IMR-90 (cell line): ENCODE results near the gene ACACB.

Experiments used
- BHLHE40 ChIP-seq: fragments of 150-350 bp; IDR thresholded peaks from 2 replicates; pipeline ENCODE4 v1.6.1; 2016; ENCODE audit warnings: mild to moderate bottlenecking, low read depth, low read length
- CEBPB ChIP-seq: IDR thresholded peaks from 2 replicates; pipeline ENCODE4 v1.6.1; 2012; ENCODE audit warnings: low read depth, low read length, improper control_type of control experiment
- CHD1 ChIP-seq: IDR thresholded peaks from 2 replicates; pipeline ENCODE4 v1.6.1; 2012; ENCODE audit warnings: low read depth, low read length, improper control_type of control experiment
- CTCF ChIP-seq: conservative IDR thresholded peaks from 2 replicates; pipeline ENCODE4 v1.5.1; 2012; ENCODE audit warnings: mild to moderate bottlenecking, low read depth, low read length, improper control_type of control experiment
- ELK1 ChIP-seq: fragments of 150-350 bp; IDR thresholded peaks from 2 replicates; pipeline ENCODE4 v1.6.1; 2016; ENCODE audit warnings: low read depth, mild to moderate bottlenecking, low read length, moderate library complexity, borderline replicate concordance
- FOS ChIP-seq: fragments of 150-350 bp; IDR thresholded peaks from 2 replicates; pipeline ENCODE4 v1.6.1; 2016; ENCODE audit warnings: low read depth, low read length
- MAZ ChIP-seq: IDR thresholded peaks from 2 replicates; pipeline ENCODE4 v1.6.1; 2012; ENCODE audit warnings: low read depth, mild to moderate bottlenecking, low read length, improper control_type of control experiment, moderate library complexity, borderline replicate concordance
- MXI1 ChIP-seq: IDR thresholded peaks from 2 replicates; pipeline ENCODE4 v1.6.1; 2012; ENCODE audit warnings: low read depth, mild to moderate bottlenecking, low read length, moderate library complexity, borderline replicate concordance
- NFE2L2 ChIP-seq: fragments of 150-350 bp; IDR thresholded peaks from 2 replicates; pipeline ENCODE4 v1.6.1; 2016; ENCODE audit warnings: low read depth, mild to moderate bottlenecking, low read length
- POLR2A ChIP-seq: IDR thresholded peaks from 2 replicates; pipeline ENCODE4 v1.6.1; 2012; ENCODE audit warnings: mild to moderate bottlenecking, low read depth, low read length
- RAD21 ChIP-seq: IDR thresholded peaks from 2 replicates; pipeline ENCODE4 v1.6.1; 2012; ENCODE audit warnings: low read length, improper control_type of control experiment
- SMC3 ChIP-seq: fragments of 150-350 bp; IDR thresholded peaks from 2 replicates; pipeline ENCODE4 v1.6.1; 2016; ENCODE audit warnings: low read depth, mild to moderate bottlenecking, antibody characterized with exemption, low read length, moderate library complexity
- USF2 ChIP-seq: fragments of 150-350 bp; IDR thresholded peaks from 2 replicates; pipeline ENCODE4 v1.6.1; 2017; ENCODE audit warnings: mild to moderate bottlenecking, antibody characterized with exemption, low read length, low read depth

- no peak for TF ChIP-seq CTCF
- TF ChIP-seq CEBPB: no peak
- TF ChIP-seq POLR2A: no peak
- no peak for TF ChIP-seq CHD1
- TF ChIP-seq BHLHE40: no peak
- TF ChIP-seq RAD21: no peak
- TF ChIP-seq MXI1: no peak
- TF ChIP-seq MAZ: no peak
- TF ChIP-seq NFE2L2: no peak
- TF ChIP-seq ELK1: no peak
- no peak for TF ChIP-seq USF2
- no peak for TF ChIP-seq FOS
- no peak for TF ChIP-seq SMC3
Observed at GRCh38 chr12:109189291-109189690, 72.9 kb downstream of the ACACB start.
